H9 (cell line): ENCODE results near the gene STX7. TPM values are rescaled to one million over a fixed set of nuclear protein-coding genes. Genes with fewer than 3 reads are reported as not detected.
A peak's percentile ranks its signal among the peaks of the same experiment; 100 is the strongest.

Experiments used
- DNase-seq: peaks from one replicate; pipeline ENCODE4 v3.0.0-alpha.2; 2017
- H2AFZ ChIP-seq: one replicate; pipeline ENCODE4 v1.6.1; 2013; ENCODE audit warnings: mild to moderate bottlenecking, low read length, control low read depth, moderate library complexity
- H2AK5ac ChIP-seq: 2 replicates; pipeline ENCODE4 v1.6.1; 2013; ENCODE audit warnings: low read length, control low read depth, mixed read lengths; ENCODE audit not compliant: insufficient read length
- H2BK120ac ChIP-seq: one replicate; pipeline ENCODE4 v1.6.1; 2013; ENCODE audit warnings: low read depth, mild to moderate bottlenecking, low read length, control low read depth, inconsistent platforms; ENCODE audit not compliant: poor library complexity, severe bottlenecking
- H2BK12ac ChIP-seq: 2 replicates; pipeline ENCODE4 v1.6.1; 2013; ENCODE audit warnings: low read length, control low read depth, mixed read lengths, low read depth; ENCODE audit not compliant: insufficient read length
- H2BK15ac ChIP-seq: 2 replicates; pipeline ENCODE4 v1.6.1; 2013; ENCODE audit warnings: low read depth, low read length, control low read depth
- H2BK20ac ChIP-seq: one replicate; pipeline ENCODE4 v1.6.1; 2013; ENCODE audit warnings: low read depth, mild to moderate bottlenecking, low read length, control low read depth, inconsistent platforms; ENCODE audit not compliant: poor library complexity, severe bottlenecking
- H2BK5ac ChIP-seq: 2 replicates; pipeline ENCODE4 v1.6.1; 2013; ENCODE audit warnings: low read length, control low read depth, mixed read lengths; ENCODE audit not compliant: insufficient read length
- H3K14ac ChIP-seq: 2 replicates; pipeline ENCODE4 v1.6.1; 2013; ENCODE audit warnings: low read length, control low read depth; ENCODE audit not compliant: insufficient read depth
- H3K18ac ChIP-seq: 2 replicates; pipeline ENCODE4 v1.6.1; 2013; ENCODE audit warnings: low read depth, mild to moderate bottlenecking, mixed read lengths, low read length, control low read depth; ENCODE audit not compliant: insufficient read length
- H3K23ac ChIP-seq: 2 replicates; pipeline ENCODE4 v1.6.1; 2013; ENCODE audit warnings: low read length, control low read depth, mixed read lengths, low read depth; ENCODE audit not compliant: insufficient read length
- H3K23me2 ChIP-seq: 2 replicates; pipeline ENCODE4 v1.6.1; 2013; ENCODE audit warnings: low read depth, mild to moderate bottlenecking, mixed read lengths, low read length, control low read depth; ENCODE audit not compliant: insufficient read length, poor library complexity, severe bottlenecking
- H3K27ac ChIP-seq: 2 replicates; pipeline ENCODE4 v1.5.1; 2013; ENCODE audit warnings: low read length, control low read depth, mixed read lengths, low read depth; ENCODE audit not compliant: insufficient read length
- H3K27me3 ChIP-seq: 2 replicates; pipeline ENCODE4 v1.6.1; 2013; ENCODE audit warnings: low read length, control low read depth, inconsistent platforms; ENCODE audit not compliant: insufficient read depth
- H3K4ac ChIP-seq: 2 replicates; pipeline ENCODE4 v1.6.1; 2013; ENCODE audit warnings: low read depth, mild to moderate bottlenecking, control low read depth, inconsistent platforms, low read length, moderate library complexity
- H3K4me1 ChIP-seq: 2 replicates; pipeline ENCODE4 v1.6.1; 2013; ENCODE audit warnings: low read length, control low read depth, inconsistent platforms; ENCODE audit not compliant: insufficient read depth
- H3K4me2 ChIP-seq: 2 replicates; pipeline ENCODE4 v1.6.1; 2013; ENCODE audit warnings: low read length, control low read depth, mixed read lengths; ENCODE audit not compliant: insufficient read length, insufficient read depth
- H3K56ac ChIP-seq: 2 replicates; pipeline ENCODE4 v1.6.1; 2013; ENCODE audit warnings: low read depth, mild to moderate bottlenecking, mixed read lengths, low read length, control low read depth; ENCODE audit not compliant: insufficient read length
- H3K79me1 ChIP-seq: 2 replicates; pipeline ENCODE4 v1.6.1; 2013; ENCODE audit warnings: low read depth, mild to moderate bottlenecking, moderate library complexity, low read length, control low read depth, inconsistent platforms; ENCODE audit not compliant: insufficient read depth, poor library complexity, severe bottlenecking
- H3K79me2 ChIP-seq: 2 replicates; pipeline ENCODE4 v1.6.1; 2013; ENCODE audit warnings: low read length, control low read depth, inconsistent platforms; ENCODE audit not compliant: insufficient read depth
- H3K9ac ChIP-seq: 2 replicates; pipeline ENCODE4 v1.6.1; 2013; ENCODE audit warnings: low read length, control low read depth, mixed read lengths; ENCODE audit not compliant: insufficient read length; ENCODE audit errors: extremely low read depth
- H3K9me3 ChIP-seq: one replicate; pipeline ENCODE4 v1.6.1; 2013; ENCODE audit warnings: low read depth, low read length, inconsistent platforms; ENCODE audit not compliant: control insufficient read depth
- H3T11ph ChIP-seq: one replicate; pipeline ENCODE4 v1.6.1; 2013; ENCODE audit warnings: mild to moderate bottlenecking, low read length, control low read depth, inconsistent platforms
- H4K20me1 ChIP-seq: one replicate; pipeline ENCODE4 v1.6.1; 2013; ENCODE audit not compliant: control insufficient read depth, insufficient read length, insufficient read depth
- H4K5ac ChIP-seq: 2 replicates; pipeline ENCODE4 v1.6.1; 2013; ENCODE audit warnings: low read depth, mild to moderate bottlenecking, mixed read lengths, low read length, control low read depth; ENCODE audit not compliant: insufficient read length
- H4K8ac ChIP-seq: replicated peaks from 2 replicates; pipeline ENCODE4 v1.6.1; 2013; ENCODE audit warnings: low read length, control low read depth, mixed read lengths, low read depth; ENCODE audit not compliant: insufficient read length
- H4K91ac ChIP-seq: 2 replicates; pipeline ENCODE4 v1.6.1; 2013; ENCODE audit warnings: low read depth, mild to moderate bottlenecking, moderate library complexity, mixed read lengths, low read length, control low read depth; ENCODE audit not compliant: insufficient read length
- H3K27ac Mint-ChIP-seq, 3 experiments: 2 replicates in 2 of 3; 3 replicates in 1 of 3; pipeline ENCODE4 v1.8.0; 2020 to 2021; ENCODE audit warnings: mixed read lengths in 3 of 3, mild to moderate bottlenecking in 1 of 3, moderate library complexity in 1 of 3
- H3K27me3 Mint-ChIP-seq: 2 replicates; pipeline ENCODE4 v1.8.0; 2021; ENCODE audit warnings: low read depth, mild to moderate bottlenecking, moderate library complexity, mixed read lengths
- H3K36me3 Mint-ChIP-seq, 3 experiments: 2 replicates in 2 of 3; 3 replicates in 1 of 3; pipeline ENCODE4 v1.8.0; 2020 to 2021; ENCODE audit warnings: low read depth in 3 of 3, mixed read lengths in 3 of 3; ENCODE audit not compliant: insufficient read depth in 1 of 3
- H3K4me1 Mint-ChIP-seq, 2 experiments: 2 replicates each; pipeline ENCODE4 v1.8.0; 2020; ENCODE audit warnings: mixed read lengths in 2 of 2
- H3K4me3 Mint-ChIP-seq, 2 experiments: 2 replicates in 1 of 2; 3 replicates in 1 of 2; pipeline ENCODE4 v1.8.0; 2020 to 2021; ENCODE audit warnings: mild to moderate bottlenecking in 2 of 2, mixed read lengths in 2 of 2, moderate library complexity in 1 of 2
- H3K9me3 Mint-ChIP-seq, 2 experiments: 2 replicates in 1 of 2; 3 replicates in 1 of 2; pipeline ENCODE4 v1.8.0; 2020; ENCODE audit warnings: mild to moderate bottlenecking in 2 of 2, mixed read lengths in 2 of 2, moderate library complexity in 1 of 2
- WGBS: extraction: QIAGEN DNeasy Blood & Tissue Kit; methylation state at CpG from one replicate; pipeline ENCODE4 v1.1.7; 2013; ENCODE audit warnings: missing lambda C conversion rate, low lambda C conversion rate, mixed read lengths; ENCODE audit not compliant: insufficient read length; ENCODE audit errors: extremely low coverage; 5-methylcytosine and 5-hydroxymethylcytosine counted together
- total RNA-seq: library from RNA; stranded (reverse); gene quantifications from 2 replicates; pipeline ENCODE4 v1.2.1, GENCODE V29; 2021
- TF ChIP-seq, protein P1 (sequence below): fragments of 200-600 bp; sonication (generic); conservative IDR thresholded peaks from 3 replicates; pipeline ENCODE4 v1.8.0; 2021; ENCODE audit warnings: antibody characterized with exemption, mild to moderate bottlenecking

Gene STX7
- total RNA-seq, 1 experiment from 2014 or later, result 30.0 TPM

DNA sequence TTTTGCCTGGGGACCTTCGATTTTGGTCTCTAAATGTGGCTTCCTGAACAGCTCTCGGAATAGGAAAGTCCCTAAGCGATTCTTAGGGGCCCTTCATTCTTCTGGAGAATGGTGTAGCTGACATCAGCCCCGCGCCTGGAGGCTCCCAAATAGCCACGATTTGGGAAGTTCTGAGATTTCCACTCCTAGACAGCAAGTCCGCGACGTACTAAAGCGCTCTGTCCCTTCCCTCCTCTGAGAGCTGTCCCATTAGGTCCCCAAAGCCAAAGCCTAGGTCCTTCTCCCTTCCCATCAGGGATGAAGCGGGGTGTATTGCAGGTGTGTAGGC is 112.4 kb downstream of the STX7 start:
- Mint-ChIP-seq H3K27ac (no peak overlapping the region), H3K36me3 (peaks cover 0 to under 1% (median 0%) of the 10 kb centered on the region in 3 experiments; a peak in 1 of 7 replicates), H3K4me3 (peak overlapping the region; percentile 75 to 88), H3K27me3 (peaks cover 79% of the 10 kb centered on the region), H3K4me1 (peaks cover 8 to 20% of the 10 kb centered on the region in 2 experiments; a peak in 2 of 4 replicates), H3K9me3 (peaks cover 0 to under 1% of the 10 kb centered on the region in 2 experiments; a peak in 1 of 5 replicates)
- H3K79me2 ChIP-seq, result no peaks in the 10 kb centered on the region
- H2BK5ac ChIP-seq, result no peak overlapping the region
- H3K56ac ChIP-seq, result no peak overlapping the region
- no peak overlapping the region for H3T11ph ChIP-seq
- peak overlapping the region; percentile 98 for H3K4me2 ChIP-seq
- H4K91ac ChIP-seq, result no peak overlapping the region
- H2BK12ac ChIP-seq, result no peak overlapping the region
- no peak overlapping the region for H3K18ac ChIP-seq
- H3K27me3 ChIP-seq, result peaks cover 21% of the 10 kb centered on the region
- H3K14ac ChIP-seq, result no peak overlapping the region
- no CpG with 5 or more reads among the region's 11 CpGs for WGBS
- H4K5ac ChIP-seq, result no peak overlapping the region
- H3K79me1 ChIP-seq, result no peaks in the 10 kb centered on the region
- H4K20me1 ChIP-seq, result no peaks in the 10 kb centered on the region
- no peak overlapping the region for H2BK15ac ChIP-seq
- H2BK20ac ChIP-seq, result no peak overlapping the region
- TF ChIP-seq, protein P1, sequence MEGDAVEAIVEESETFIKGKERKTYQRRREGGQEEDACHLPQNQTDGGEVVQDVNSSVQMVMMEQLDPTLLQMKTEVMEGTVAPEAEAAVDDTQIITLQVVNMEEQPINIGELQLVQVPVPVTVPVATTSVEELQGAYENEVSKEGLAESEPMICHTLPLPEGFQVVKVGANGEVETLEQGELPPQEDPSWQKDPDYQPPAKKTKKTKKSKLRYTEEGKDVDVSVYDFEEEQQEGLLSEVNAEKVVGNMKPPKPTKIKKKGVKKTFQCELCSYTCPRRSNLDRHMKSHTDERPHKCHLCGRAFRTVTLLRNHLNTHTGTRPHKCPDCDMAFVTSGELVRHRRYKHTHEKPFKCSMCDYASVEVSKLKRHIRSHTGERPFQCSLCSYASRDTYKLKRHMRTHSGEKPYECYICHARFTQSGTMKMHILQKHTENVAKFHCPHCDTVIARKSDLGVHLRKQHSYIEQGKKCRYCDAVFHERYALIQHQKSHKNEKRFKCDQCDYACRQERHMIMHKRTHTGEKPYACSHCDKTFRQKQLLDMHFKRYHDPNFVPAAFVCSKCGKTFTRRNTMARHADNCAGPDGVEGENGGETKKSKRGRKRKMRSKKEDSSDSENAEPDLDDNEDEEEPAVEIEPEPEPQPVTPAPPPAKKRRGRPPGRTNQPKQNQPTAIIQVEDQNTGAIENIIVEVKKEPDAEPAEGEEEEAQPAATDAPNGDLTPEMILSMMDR, result no peak
- H3K9ac ChIP-seq, result no peak overlapping the region
- no peak for DNase-seq
- H3K23me2 ChIP-seq, result peaks cover 12% of the 10 kb centered on the region
- no peak overlapping the region for H4K8ac ChIP-seq
- no peak overlapping the region for H2BK120ac ChIP-seq
- H3K4me1 ChIP-seq, result no peaks in the 10 kb centered on the region; the same call in 1 of the 2 replicates
- no peak overlapping the region for H3K4ac ChIP-seq
- no peak overlapping the region for H3K23ac ChIP-seq
- H3K9me3 ChIP-seq, result no peaks in the 10 kb centered on the region
- no peak overlapping the region for H2AFZ ChIP-seq
- H3K27ac ChIP-seq, result no peak overlapping the region
- H2AK5ac ChIP-seq, result no peak overlapping the region
